ENCODE measurements around the gene RFLNA.

The RFLNA gene

GRCh38 chr12:124345795-124346194 lies 50.9 kb downstream of the RFLNA start:
- Histone ChIP-seq H2AK5ac (ENCODE audit: low read length) (no peak overlapping the region), H4K12ac (ENCODE audit: low read depth, low read length) (no peak overlapping the region), H3K79me2 (ENCODE audit: control insufficient read depth, insufficient read depth, low read length, poor library complexity) (no peaks in the 10 kb centered on the region), H3K18ac (ENCODE audit: low read length) (no peak overlapping the region), H3K36me3 (ENCODE audit: control insufficient read depth in 1 of 2, insufficient read depth in 2 of 2, low read length in 2 of 2) (peaks cover 87 to 95% of the 10 kb centered on the region in 2 experiments), H3K4me1 (ENCODE audit: control insufficient read depth in 1 of 2, insufficient read depth in 2 of 2, low read length in 2 of 2) (no peaks in the 10 kb centered on the region), H3K4me3 (ENCODE audit: low read depth, low read length) (no peak overlapping the region), H4K8ac (ENCODE audit: low read depth, low read length) (no peak overlapping the region), H2BK5ac (ENCODE audit: low read depth, low read length, poor library complexity) (no peak overlapping the region), H3K27me3 (ENCODE audit: insufficient read depth, low read length) (no peaks in the 10 kb centered on the region), H3K14ac (ENCODE audit: low read length) (no peak overlapping the region), H3K4me2 (ENCODE audit: low read length) (no peak overlapping the region), H3K9ac (ENCODE audit: low read length) (no peak overlapping the region), H4K91ac (ENCODE audit: low read depth, low read length) (no peak overlapping the region), H3K27ac (ENCODE audit: low read depth, low read length) (no peak overlapping the region), H3K4ac (ENCODE audit: low read depth, low read length) (no peak overlapping the region), H2AFZ (ENCODE audit: insufficient read depth, low read length, poor library complexity) (no peak overlapping the region), H3K79me1 (ENCODE audit: low read length) (no peaks in the 10 kb centered on the region), H3K23ac (ENCODE audit: low read length) (no peak overlapping the region), H2BK12ac (ENCODE audit: low read length) (no peak overlapping the region), H2BK120ac (ENCODE audit: insufficient read depth, low read length, poor library complexity) (no peak overlapping the region), H3K9me3 (ENCODE audit: insufficient read depth, low read depth, low read length) (peaks cover 8% of the 10 kb centered on the region)
- no CpG with 5 or more reads among the region's 13 CpGs for WGBS (ENCODE audit: extremely low coverage, insufficient coverage, insufficient read length)
- no peak for DNase-seq

DNA sequence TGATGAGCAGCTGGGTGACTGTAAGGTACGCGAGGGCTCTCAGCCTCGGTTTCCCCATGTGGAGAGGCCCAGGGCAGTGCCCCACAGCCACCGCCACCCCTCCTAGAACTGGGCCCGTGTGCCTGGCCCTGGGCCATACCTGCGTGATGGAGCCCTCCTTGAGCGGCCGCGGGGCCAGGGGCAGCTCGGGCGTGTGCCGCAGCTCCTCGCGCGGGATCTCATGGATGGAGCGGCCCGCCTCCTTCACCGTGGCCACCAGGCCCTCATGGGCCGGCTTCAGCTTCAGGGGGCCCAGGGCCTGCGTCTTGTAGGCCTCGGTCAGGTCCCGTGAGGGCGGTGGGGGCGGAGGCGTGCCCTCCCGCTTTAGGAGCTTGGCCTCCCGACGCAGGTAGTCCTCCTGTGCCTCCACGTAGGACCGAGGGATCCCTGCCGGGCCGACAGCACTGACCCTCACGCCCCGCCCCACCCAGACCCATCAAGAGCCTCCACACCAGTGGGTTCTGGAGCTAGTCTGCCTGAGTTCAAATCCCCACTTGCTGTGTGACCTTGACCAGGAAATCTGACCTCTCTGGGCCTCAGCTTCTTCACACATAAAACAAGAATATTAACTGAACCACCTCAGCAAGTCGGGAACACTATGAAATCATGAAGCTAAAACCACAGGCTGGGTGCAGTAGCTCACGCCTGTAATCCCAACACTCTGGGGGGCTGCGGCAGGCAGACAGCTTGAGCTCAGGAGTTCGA lies 51.7 kb downstream of the RFLNA start:
- H3K4me3 ChIP-seq (ENCODE audit: low read depth, low read length), result no peak overlapping the region
- no peaks in the 10 kb centered on the region for H3K79me1 ChIP-seq (ENCODE audit: low read length)
- H3K9ac ChIP-seq (ENCODE audit: low read length), result no peak overlapping the region
- no peak overlapping the region for H4K8ac ChIP-seq (ENCODE audit: low read depth, low read length)
- H4K12ac ChIP-seq (ENCODE audit: low read depth, low read length), result no peak overlapping the region
- H2BK5ac ChIP-seq (ENCODE audit: low read depth, low read length, poor library complexity), result no peak overlapping the region
- no peak overlapping the region for H3K23ac ChIP-seq (ENCODE audit: low read length)
- H2BK120ac ChIP-seq (ENCODE audit: insufficient read depth, low read length, poor library complexity), result no peak overlapping the region
- no peak overlapping the region for H3K14ac ChIP-seq (ENCODE audit: low read length)
- no peaks in the 10 kb centered on the region for H3K4me1 ChIP-seq (ENCODE audit: control insufficient read depth in 1 of 2, insufficient read depth in 2 of 2, low read length in 2 of 2)
- H3K27me3 ChIP-seq (ENCODE audit: insufficient read depth, low read length), result no peaks in the 10 kb centered on the region
- H3K79me2 ChIP-seq (ENCODE audit: control insufficient read depth, insufficient read depth, low read length, poor library complexity), result no peaks in the 10 kb centered on the region
- no peak for DNase-seq
- H3K18ac ChIP-seq (ENCODE audit: low read length), result no peak overlapping the region
- no peak overlapping the region for H4K91ac ChIP-seq (ENCODE audit: low read depth, low read length)
- peaks cover 8% of the 10 kb centered on the region for H3K9me3 ChIP-seq (ENCODE audit: insufficient read depth, low read depth, low read length)
- H3K36me3 ChIP-seq (ENCODE audit: control insufficient read depth in 1 of 2, insufficient read depth in 2 of 2, low read length in 2 of 2), result peaks cover 87 to 95% of the 10 kb centered on the region in 2 experiments
- no peak overlapping the region for H3K4me2 ChIP-seq (ENCODE audit: low read length)
- H2AFZ ChIP-seq (ENCODE audit: insufficient read depth, low read length, poor library complexity), result no peak overlapping the region
- no peak overlapping the region for H3K4ac ChIP-seq (ENCODE audit: low read depth, low read length)
- WGBS (ENCODE audit: extremely low coverage, insufficient coverage, insufficient read length), result no CpG with 5 or more reads among the region's 38 CpGs
- no peak overlapping the region for H3K27ac ChIP-seq (ENCODE audit: low read depth, low read length)
- H2BK12ac ChIP-seq (ENCODE audit: low read length), result no peak overlapping the region
- H2AK5ac ChIP-seq (ENCODE audit: low read length), result no peak overlapping the region

DNA sequence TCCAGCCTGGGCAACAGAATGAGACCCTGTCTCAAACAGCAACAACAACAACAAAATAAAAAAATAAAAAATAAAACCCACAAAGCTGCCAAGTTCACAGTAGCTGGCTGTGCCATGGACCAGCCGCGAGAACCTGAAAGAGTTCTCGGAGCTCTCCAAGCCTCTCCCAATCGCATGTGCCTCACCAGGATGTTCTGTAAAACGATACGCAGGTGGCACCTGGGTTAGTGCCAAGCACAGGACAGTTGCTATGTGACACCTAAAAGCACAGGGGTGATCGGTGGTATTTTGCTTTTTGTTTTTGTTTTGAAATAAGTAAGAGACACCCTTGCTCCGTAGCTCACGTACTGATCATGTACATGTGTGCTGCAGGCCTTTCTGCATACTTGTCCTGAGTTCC lies 52.4 kb downstream of the RFLNA start:
- Histone ChIP-seq H3K9ac (ENCODE audit: low read length) (no peak overlapping the region), H3K4ac (ENCODE audit: low read depth, low read length) (no peak overlapping the region), H2BK5ac (ENCODE audit: low read depth, low read length, poor library complexity) (no peak overlapping the region), H4K91ac (ENCODE audit: low read depth, low read length) (no peak overlapping the region), H3K27me3 (ENCODE audit: insufficient read depth, low read length) (no peaks in the 10 kb centered on the region), H3K79me1 (ENCODE audit: low read length) (no peaks in the 10 kb centered on the region), H4K12ac (ENCODE audit: low read depth, low read length) (no peak overlapping the region), H3K4me3 (ENCODE audit: low read depth, low read length) (no peak overlapping the region), H2BK12ac (ENCODE audit: low read length) (no peak overlapping the region), H3K14ac (ENCODE audit: low read length) (no peak overlapping the region), H3K18ac (ENCODE audit: low read length) (no peak overlapping the region), H3K9me3 (ENCODE audit: insufficient read depth, low read depth, low read length) (peaks cover 8% of the 10 kb centered on the region), H3K23ac (ENCODE audit: low read length) (no peak overlapping the region), H3K27ac (ENCODE audit: low read depth, low read length) (no peak overlapping the region), H2AK5ac (ENCODE audit: low read length) (no peak overlapping the region), H3K79me2 (ENCODE audit: control insufficient read depth, insufficient read depth, low read length, poor library complexity) (no peaks in the 10 kb centered on the region), H3K4me2 (ENCODE audit: low read length) (no peak overlapping the region), H3K4me1 (ENCODE audit: control insufficient read depth in 1 of 2, insufficient read depth in 2 of 2, low read length in 2 of 2) (no peaks in the 10 kb centered on the region), H2AFZ (ENCODE audit: insufficient read depth, low read length, poor library complexity) (no peak overlapping the region), H3K36me3 (ENCODE audit: control insufficient read depth in 1 of 2, insufficient read depth in 2 of 2, low read length in 2 of 2) (peaks cover 88 to 97% of the 10 kb centered on the region in 2 experiments), H4K8ac (ENCODE audit: low read depth, low read length) (no peak overlapping the region), H2BK120ac (ENCODE audit: insufficient read depth, low read length, poor library complexity) (no peak overlapping the region)
- WGBS (ENCODE audit: extremely low coverage, insufficient coverage, insufficient read length), result no CpG with 5 or more reads among the region's 9 CpGs
- DNase-seq, result no peak

DNA sequence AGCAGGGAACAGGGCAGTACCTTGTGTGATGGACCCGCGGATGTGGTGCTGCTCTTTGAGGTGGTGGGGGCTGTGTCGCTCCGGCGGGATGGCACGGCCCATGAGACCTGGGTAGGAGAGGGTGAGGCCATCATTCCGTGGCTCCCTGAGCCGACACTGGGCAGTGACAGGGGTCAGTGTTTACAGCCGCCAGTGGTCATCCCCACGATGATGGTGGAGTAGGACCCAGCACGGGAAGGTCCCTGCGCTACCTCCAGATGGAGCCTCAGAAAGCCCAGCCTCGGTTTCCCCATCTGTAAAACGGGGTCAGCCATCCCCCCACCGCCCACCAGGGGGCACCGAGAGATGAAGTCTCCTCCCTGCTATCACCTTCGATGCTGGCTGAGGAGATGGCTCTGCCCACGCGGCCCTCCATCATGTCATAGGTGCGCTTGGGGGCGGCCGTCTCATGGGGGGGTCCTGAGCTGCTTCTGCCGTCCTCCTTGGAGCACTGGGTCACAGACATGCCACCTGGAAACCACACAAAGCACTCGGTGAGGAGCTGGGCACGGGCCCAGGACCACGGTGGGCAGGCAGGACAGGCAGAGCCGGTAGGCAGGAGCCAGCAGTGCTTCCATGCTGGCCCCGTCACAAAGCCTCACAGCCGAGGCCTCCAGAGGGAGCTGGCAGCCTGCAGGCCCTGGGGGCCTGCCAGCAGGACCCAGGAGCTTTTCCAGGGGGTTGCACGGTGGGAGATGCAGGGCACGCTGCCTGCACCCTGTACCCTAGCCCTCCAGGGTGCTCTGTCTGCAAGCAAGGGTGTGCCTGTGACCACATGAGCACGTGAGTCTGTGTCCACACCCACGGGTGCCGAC lies 53.1 kb downstream of the RFLNA start:
- WGBS (ENCODE audit: extremely low coverage, insufficient coverage, insufficient read length), result no CpG with 5 or more reads among the region's 34 CpGs
- Histone ChIP-seq H3K9ac (ENCODE audit: low read length) (no peak overlapping the region), H2BK120ac (ENCODE audit: insufficient read depth, low read length, poor library complexity) (no peak overlapping the region), H2BK5ac (ENCODE audit: low read depth, low read length, poor library complexity) (no peak overlapping the region), H3K4me2 (ENCODE audit: low read length) (no peak overlapping the region), H2AFZ (ENCODE audit: insufficient read depth, low read length, poor library complexity) (no peak overlapping the region), H3K18ac (ENCODE audit: low read length) (no peak overlapping the region), H4K12ac (ENCODE audit: low read depth, low read length) (no peak overlapping the region), H2BK12ac (ENCODE audit: low read length) (no peak overlapping the region), H3K27ac (ENCODE audit: low read depth, low read length) (no peak overlapping the region), H3K23ac (ENCODE audit: low read length) (no peak overlapping the region), H3K4me1 (ENCODE audit: control insufficient read depth in 1 of 2, insufficient read depth in 2 of 2, low read length in 2 of 2) (no peaks in the 10 kb centered on the region), H3K79me2 (ENCODE audit: control insufficient read depth, insufficient read depth, low read length, poor library complexity) (no peaks in the 10 kb centered on the region), H3K36me3 (ENCODE audit: control insufficient read depth in 1 of 2, insufficient read depth in 2 of 2, low read length in 2 of 2) (peaks cover 91 to 98% of the 10 kb centered on the region in 2 experiments), H4K91ac (ENCODE audit: low read depth, low read length) (no peak overlapping the region), H3K4ac (ENCODE audit: low read depth, low read length) (no peak overlapping the region), H3K9me3 (ENCODE audit: insufficient read depth, low read depth, low read length) (peaks cover 8% of the 10 kb centered on the region), H3K4me3 (ENCODE audit: low read depth, low read length) (no peak overlapping the region), H2AK5ac (ENCODE audit: low read length) (no peak overlapping the region), H3K14ac (ENCODE audit: low read length) (no peak overlapping the region), H4K8ac (ENCODE audit: low read depth, low read length) (no peak overlapping the region), H3K27me3 (ENCODE audit: insufficient read depth, low read length) (no peaks in the 10 kb centered on the region), H3K79me1 (ENCODE audit: low read length) (no peaks in the 10 kb centered on the region)
- DNase-seq, result no peak

Data from trophoblast cell (in vitro differentiated cells and primary cell).